HG03469 (cell line): ENCODE data around the gene TLNRD1.
"Not testable (repeated sequence)": the region's sequence is repeated elsewhere in the genome, so short reads cannot be mapped to it uniquely, and the experiment has no call there.

ENCODE experiments used
- ATAC-seq: cut with Tn5 transposase; IDR thresholded peaks from one replicate; pipeline ENCODE4 v1.9.1; 2021; ENCODE audit warnings: mild to moderate bottlenecking, moderate library complexity, moderate number of reproducible peaks; ENCODE audit not compliant: unreplicated experiment

Gene TLNRD1

DNA sequence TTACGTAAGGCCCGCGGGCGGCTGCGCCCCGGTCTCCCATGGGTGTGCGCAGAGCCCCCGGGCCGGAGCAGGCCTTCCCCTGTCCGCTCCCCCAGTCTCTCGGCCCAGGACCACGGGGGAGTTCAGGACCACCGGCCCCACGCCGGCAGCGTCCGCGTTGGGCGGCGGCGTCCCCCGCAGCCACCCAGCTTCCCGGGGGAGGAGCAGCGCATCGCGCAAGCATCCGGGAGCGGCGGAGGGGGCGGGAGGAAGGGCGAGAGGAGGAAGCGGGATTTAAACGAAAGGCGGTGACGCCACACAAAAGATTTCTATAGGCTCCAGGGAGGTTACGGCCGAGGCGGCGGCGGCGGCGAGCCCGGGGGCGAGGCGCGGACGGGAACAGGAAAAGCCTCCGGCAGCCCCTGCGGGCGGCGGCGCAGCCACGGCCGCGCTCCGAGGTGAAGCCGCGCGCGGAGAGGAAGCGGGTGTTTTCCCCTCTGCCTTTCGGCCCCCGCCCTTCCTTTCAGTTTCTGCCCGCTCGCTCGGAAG, at the start of gene TLNRD1:
Gene TLNRD1, plus strand, starts transcription at position 300 of the 528 bp plus-strand sequence. CDS start 1,349 bp downstream, outside the sequence.
- peak; percentile 36 for ATAC-seq

DNA sequence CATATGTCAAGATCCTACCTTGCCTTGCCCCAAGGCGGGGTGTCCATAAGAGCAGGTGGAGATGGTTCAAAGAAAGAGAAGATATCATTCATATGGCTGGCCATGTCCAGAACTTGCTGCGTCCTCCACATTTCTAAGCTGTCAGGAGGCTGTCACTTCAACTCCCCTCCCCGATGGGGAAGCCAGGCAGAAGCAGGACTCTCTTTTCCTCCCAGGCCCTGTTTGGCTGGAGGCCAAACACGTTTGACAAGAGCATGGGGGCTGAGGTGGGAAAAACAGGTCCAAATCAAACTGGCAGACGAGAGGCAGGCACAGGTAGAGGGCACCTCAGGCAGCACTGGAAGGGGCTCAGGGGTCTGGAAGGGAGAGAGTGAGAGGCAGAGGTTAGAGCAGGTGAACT, 48.8 kb upstream of the TLNRD1 start:
- no peak for ATAC-seq

DNA sequence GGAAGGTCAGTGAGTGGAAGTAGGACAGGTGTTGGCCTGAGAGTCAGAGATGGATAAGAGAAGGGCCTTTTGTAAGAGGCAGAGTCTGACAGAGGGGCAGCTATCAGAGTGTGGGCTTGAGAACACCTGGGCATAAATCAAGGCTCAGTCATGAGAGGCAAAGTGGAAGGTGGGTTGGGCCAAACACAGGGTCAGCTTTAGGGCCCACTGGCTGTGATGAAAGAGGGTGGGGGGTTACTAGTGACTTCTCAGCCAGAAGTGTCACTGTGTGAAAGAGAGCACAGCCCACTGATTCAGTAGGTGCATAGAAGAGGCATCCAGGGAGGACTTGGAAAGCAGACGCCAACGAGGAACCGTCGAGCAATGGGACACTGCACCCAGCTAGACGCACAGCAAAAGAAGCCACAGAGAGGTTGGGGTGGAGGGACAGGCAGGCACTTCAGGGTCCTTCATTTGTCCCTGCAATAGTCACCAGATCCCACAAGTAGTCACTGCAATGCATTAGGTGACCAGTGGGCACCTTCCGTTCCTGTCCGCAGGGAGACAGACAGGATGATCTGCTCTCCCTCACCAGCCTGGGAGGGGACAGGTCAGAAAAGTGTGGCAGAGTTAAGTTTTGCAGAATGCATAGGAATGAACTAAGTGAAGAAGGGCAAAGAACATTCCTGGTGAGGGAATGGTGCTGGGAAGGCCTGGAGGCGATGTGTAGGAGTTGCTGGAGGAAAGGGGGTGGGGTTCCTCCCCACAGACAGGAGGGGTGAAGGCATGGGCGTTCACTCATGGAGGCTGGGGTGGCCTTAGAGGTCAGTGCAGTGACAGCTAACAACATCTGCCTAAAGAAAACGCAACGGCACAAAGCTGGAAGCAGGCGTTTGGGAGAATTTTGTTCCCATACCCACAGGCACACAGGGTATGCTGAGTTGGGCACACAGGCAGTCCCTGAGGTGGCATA, 47.4 kb upstream of the TLNRD1 start:
- ATAC-seq = no peak

DNA sequence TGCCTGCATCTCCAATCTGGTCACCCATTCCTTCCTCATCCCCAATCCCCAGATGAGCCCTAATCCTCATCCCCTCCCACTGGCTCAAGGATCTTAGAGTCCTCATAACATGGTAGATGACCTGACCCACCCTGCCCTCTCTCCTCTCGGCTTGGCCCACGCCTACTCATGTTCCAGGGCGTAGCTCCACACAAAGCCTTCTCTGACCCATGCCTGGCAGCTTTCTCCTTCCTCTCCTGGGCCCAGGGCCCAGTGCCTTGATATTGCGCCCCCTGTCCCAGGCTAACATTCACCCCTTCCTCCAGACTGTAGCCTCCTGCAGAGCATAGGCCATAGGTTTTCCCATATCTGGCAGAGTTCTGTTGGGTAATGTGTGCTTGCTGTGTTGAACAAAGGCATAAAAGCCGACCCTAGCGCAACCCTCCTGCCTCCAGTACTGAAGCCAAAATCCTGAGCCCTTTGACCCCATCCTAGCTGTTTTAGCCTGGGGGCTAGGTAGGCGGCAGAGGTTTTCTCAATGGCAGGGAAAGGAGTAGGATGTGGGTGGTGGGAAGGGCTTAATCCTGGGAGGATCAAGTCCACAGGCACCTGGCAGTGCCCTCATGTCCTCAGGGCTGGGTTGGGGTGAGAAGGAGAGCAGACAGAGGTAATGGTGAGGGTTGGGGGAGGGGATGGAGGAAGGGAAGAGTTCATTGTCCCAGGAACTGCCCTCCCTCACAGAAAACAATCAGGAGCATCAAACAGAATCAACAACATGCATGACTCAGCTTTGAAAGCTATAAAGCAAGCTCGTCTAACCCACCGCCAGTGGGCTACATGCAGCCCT, 46.6 kb upstream of the TLNRD1 start:
- no peak for ATAC-seq

DNA sequence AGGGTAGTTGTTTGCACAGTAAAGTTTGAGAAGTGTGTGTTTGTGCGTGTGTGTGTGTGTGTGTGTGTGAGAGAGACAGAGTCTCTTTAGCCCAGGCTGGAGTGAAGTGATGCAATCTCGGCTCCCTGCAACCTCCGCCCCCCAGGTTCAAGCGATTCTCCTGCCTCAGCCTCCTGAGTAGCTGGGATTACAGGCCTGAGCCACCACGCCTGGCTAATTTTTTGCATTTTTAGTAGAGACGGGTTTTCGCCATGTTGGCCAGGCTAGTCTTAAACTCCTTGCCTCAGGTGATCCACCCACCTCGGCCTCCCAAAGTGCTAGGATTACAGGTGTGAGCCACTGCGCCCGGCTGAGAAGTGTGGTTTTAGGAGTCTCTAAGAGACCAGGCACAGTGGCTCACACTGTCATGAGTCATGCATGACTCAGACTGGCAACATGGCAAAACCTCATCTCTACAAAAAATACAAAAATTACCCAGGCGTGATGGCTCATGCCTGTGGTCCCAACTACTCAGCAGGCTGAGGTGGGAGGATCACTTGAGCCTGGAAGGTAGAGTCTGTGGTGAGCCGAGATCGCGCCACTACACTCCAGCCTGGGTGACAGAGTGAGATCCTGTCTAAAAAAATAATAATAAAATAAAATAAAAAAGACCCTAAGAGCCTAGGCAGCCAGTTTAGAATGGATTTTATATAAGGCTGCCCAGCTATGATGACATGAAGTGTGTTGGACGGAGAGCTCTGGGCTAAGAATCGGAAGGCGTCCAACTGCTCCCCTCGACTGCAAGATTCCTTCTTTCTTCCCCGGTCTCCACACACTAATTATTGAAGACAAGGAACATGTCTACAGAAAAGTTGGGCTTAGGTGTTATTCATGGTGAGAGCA, 44.9 kb upstream of the TLNRD1 start:
- ATAC-seq = not testable (repeated sequence)

DNA sequence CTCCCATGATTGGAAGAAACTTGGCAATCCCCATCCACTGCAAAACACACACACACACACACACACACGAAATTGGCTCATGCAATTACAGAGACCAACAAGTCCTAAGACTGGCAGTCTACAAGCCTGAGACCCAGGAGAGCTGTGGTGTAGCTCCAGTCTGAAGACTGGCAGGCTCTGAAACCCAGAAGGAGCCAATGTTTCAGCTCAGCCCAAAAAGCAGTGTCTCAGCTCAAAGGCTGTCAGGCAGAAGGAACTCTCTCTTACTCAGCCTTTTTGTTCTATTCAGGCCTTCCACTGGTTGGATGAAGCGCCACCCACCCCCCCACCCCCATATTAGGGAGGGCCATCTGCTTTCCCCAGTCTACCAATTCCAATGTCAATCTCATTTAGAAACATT, 43.2 kb upstream of the TLNRD1 start:
- no peak for ATAC-seq

DNA sequence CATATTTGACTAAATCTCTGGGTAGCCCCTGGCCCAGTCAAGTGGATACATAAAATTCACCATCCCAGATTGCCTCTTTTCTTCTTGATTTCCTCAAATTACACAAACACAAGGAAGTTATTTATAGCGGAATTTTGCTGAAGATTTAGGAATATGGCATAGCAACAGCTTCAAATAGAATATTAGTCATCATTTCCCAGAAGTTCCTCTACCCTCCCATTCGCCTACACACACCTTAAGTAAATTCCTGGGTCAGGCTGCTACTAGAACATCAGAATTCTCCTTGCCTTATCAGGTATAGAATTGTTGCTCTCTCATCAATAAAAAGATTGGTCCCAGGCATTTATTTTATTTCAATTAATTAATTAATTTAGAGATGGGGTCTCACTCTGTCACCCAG, 42.7 kb upstream of the TLNRD1 start:
- no peak for ATAC-seq

DNA sequence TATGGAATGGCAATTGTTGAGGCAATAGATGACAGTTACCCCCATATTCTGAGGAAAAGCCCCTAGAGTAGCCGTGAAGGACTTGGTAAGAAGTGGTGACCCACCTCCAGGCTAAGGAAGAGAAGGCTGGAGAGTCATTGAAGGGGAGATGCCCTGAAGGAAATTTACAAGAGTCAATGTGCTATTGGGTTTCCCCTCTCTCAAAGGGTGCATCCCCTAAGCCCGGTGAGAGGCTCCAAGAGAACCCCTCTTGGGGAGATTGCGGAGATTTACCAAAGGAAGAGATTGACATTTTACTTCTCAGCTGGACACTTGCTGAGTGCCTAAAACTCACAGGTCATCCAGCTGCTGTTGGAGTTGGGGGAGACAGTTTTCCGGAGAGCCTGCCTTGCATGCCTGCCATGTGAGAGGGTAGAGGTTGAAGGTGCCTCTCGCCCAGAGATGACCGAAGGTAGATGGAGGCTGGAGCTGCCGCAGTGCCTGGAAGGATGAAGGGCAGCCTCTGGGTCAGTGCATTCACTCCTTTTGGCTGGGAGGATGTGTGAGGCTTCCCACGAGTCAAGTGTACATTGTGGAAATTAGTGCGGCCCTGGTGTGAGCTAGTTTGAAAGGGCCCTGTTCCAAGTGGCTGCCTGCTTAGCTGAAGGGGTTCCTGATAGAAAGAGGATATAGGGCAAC, 41.8 kb upstream of the TLNRD1 start:
- no peak for ATAC-seq

DNA sequence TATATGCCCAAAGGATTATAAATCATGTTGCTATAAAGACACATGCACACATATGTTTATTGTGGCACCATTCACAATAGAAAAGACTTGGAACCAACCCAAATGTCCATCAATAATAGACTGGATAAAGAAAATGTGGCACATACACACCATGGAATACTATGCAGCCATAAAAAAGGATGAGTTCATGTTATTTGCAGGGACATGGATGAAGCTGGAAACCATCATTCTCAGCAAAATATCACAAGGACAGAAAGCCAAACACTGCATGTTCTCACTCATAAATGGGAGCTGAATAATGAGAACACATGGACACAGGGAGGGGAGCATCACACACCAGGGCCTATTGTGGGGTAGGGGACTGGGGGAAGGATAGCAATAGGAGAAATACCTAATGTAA, 35.3 kb upstream of the TLNRD1 start:
- not testable (repeated sequence) for ATAC-seq

DNA sequence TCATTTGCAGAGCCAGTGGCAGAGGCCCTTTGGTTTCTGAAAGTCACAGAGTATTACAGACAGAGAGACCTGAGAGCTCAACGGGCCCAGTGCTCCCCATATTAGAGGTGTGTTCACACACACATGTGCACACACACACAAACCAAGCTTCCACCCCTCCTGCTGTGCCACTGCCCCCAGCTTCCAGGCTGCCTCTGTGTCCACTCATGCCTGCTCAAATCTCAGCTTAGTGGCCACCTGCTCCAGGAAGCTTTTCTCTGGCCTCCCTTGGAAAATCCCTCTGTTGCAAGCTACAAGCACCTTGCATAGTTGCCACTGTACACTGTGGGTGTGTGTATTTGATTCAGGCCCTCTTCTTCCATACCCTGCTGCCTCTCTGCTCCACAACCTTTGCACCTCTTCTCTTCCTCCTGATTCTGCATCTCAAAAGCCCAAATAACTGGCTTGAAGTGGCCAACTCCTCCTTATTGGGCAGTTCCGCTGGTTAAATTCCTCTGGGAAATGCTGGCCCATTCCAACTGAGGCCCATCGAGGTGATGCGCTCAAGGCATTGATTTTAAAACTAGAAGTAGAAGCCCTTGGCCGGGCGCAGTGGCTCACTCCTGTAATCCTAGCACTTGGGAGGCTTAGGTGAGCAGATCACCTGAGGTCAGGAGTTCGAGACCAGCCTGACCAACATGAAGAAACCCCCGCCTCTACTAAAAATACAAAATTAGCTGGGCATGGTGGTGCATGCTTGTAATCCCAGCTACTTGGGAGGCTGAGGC, 34.1 kb upstream of the TLNRD1 start:
- no peak for ATAC-seq

DNA sequence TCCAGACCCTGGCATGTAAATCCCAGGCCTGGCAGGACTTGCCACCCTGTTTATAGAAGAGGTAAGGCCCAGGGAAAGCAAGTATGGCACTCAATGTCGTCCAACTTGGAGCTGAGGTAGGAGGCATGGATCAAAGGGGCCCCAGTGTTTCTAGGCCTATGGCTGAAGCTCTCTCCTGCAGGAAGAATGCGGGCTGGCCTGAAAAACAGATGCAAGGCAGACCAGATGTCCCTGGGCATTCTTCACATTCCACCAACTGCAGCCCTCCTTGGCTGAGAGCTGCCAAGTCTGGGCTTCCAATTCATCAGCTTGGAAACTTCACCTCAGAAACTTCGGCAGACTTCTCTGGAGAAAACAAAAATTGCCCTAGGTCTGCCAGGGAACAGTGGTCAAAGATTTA, 33.3 kb upstream of the TLNRD1 start:
- ATAC-seq = no peak

DNA sequence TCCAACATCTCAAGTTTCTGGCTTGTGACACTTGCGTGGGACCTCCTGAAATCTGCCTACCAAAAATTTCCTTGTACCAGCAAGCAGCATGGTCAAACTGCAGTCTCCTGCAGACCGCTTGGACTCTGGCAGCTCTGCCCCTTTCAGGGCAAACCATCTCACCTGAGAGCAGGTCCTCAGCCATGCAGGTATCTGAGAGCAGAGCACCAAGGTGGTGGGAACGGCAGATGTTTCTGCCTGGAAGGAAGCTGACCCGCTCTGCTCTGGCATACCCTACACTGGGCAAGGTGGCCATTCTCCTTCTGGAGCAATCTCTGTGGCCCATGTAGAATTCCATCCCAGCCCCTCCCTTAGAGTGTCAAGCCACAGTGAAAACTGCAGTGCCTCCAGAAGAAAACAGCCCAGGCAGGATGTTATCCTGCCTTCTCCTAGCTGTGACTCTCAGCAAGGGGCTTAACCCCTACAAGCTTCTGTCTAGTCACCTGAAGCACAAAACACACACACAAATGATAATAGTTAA, 32.7 kb upstream of the TLNRD1 start:
- no peak for ATAC-seq

DNA sequence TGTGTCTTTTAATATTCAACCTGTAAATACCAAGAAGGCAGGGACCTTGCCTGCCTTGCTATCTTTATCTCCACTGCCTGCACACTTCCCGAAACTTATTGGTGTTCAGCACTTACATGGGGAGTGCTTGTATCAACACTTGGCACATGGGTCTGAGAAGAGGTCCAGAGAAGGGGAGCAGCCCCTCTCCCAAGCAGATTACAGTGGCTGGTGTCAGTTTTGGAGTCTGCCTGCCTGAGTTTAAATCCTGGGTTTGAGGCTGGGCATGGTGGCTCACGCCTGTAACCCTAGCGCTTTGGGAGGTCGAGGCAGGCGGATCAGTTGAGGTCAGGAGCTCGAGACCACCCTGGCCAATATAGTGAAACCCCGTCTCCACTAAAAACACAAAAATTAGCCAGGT, 31.4 kb upstream of the TLNRD1 start:
- ATAC-seq = no peak

DNA sequence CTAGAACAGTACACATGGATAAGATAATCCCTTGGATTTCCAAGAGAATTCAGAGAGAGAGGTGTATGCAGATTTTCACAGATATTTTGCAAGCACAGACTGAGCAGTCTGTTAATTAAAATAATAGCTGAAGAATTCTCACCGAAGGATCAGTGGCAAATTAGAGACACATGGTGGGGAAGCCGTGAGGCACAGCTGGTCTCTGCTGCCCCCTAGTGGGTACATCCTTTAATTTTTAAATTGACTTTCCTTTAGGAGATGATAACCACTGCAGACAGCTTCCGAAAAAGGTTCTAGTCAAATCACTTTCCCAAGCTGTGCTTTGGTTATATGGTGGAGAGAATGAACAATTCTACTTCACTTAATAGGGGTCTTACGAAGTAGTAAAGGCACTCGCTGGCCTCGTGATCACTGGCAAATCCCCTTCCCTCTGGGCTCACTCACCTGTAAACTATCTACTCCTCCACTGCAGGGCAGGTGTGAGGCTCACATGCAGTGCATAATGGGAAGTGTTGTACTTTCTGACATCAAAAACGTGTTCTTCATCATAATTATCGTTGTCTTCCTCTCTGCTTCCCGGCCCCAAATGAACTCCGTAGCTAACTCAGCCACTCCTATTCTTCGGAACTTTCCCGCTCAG, 30.6 kb upstream of the TLNRD1 start:
- ATAC-seq = no peak

DNA sequence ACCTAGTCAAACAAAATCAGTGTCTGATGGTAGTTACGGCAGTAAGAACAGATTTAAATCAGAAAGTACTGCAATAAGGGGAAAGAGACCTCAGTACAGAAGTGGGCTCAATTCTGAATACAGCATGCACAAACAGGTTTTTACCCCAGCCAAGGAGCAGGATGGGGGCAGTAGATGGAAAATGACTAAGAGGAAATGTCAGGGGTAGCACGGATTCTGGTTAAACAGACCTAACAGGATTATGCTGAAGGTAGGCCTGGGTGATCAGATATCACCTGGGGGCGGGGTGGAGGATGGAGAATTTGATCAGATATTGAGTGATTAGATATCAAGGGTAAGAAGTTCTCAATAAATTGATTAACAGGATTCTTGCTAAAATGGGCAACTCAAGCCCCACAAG, 30.1 kb upstream of the TLNRD1 start:
- no peak for ATAC-seq

DNA sequence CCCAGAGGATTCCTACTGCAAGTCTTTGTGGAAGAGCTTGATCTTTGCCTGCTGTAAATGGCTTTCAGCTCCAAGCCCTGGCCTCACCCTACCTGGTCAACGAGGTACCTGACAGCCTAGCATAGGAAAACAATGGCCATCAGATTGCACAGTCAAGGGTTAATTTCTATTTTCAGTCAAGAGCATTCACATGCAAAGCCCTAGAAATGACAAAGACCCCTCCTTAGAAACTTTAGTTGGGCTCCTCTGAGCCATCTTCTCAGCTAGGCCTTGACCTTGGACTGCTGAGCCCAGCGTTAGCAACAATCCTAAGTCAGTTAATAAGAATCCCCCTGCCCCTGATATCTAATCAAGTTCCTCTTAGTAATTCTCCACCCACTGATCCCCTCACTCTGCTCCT, 29.6 kb upstream of the TLNRD1 start:
- no peak for ATAC-seq

DNA sequence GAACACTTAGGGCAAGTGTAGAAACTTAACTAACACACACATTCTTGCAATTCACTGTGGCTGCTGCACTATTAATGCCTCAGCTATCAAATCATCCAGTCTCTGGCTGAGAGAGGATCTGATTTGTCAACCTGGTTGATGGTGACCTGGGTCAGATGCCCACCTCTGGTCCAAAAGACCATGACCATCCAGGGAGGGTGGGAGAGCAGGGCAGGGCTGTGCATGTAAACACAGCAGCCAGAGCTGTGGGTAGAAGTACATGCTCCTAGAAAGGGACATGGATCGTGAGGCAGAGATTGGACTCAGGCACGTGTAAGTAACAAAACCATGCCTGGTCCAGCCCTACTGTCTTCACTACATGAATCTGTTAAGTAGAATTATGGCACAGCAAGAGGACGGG, 28.4 kb upstream of the TLNRD1 start:
- ATAC-seq = no peak

DNA sequence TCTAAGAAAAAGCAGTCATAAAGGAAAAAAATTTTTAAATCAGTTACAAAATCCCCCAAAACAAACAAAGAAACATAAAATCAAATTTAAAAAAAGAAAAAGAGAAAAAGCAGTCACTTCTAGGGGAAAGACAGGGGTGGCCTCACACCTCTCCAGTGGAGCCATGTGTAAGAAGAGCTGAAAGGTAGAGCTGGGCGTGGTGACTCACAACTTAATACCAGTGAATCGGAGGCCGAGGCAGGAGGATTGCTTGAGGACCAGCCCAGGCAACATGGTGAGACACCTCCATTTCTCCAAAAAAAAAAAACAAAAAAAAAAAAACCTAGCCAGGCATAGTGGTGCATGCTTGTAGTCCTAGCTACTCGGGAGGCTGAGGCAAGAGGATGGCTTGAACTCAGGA, 25.8 kb upstream of the TLNRD1 start:
- ATAC-seq = no peak

DNA sequence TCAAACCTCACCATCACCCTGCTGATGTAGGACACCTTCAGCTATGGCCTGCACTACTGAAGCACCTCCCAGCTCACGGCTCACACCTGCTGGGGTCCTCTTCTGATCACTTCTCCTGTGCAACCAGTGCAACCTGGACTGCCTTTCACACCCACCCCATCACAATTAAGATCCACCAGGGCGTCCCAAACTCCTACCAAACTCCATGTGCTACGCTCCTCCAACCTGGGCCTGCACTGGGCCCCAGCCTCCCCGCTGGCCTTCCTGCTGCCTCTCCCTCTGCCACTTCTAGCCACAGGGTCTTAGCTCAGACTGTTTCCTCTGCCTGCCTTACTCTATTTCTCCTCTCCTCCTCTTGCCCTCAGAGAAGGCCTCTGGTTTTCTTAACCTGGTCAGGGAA, 23.9 kb upstream of the TLNRD1 start:
- no peak for ATAC-seq
